Pancreas (tissue), 10 donors: ENCODE measurements around the gene GNPAT. TPM values are rescaled to one million over a fixed set of nuclear protein-coding genes. Genes with fewer than 3 reads are reported as not detected.

Experiments used
- ATAC-seq, 4 donors: fragments of 200-7000 bp; cut with Tn5 transposase; one replicate each; pipeline versions ENCODE4 v1.8.0 to v1.9.1; 2020; ENCODE audit warnings: mild to moderate bottlenecking in 4 of 4, moderate library complexity in 4 of 4
- DNase-seq, 6 donors: peaks; one replicate each; pipeline ENCODE4 v3.0.0-alpha.2; 2020
- FAIRE-seq: peaks from 2 replicates; lab custom pipeline; 2012; peaks lifted over from hg19 to GRCh38; lab: Jason Lieb, UNC
- H3K27ac ChIP-seq, 4 donors: fragments of 200-600 bp; sonication (generic); 1 replicate in 3 of 4; 2 replicates in 1 of 4; pipeline versions ENCODE4 v1.5.0 to v1.8.0; 2020
- H3K27me3 ChIP-seq, 4 donors: fragments of 200-600 bp; one replicate each; pipeline ENCODE4 v1.8.0; 2021
- H3K36me3 ChIP-seq, 3 donors: fragments of 200-600 bp; sonication (generic) in 1 of 3; one replicate each; pipeline versions ENCODE4 v1.5.0 to v1.8.0; 2020 to 2021
- H3K4me1 ChIP-seq, 3 donors: fragments of 200-600 bp; one replicate each; pipeline ENCODE4 v1.8.0; 2021
- H3K4me3 ChIP-seq, 4 donors: fragments of 200-600 bp; sonication (generic) in 2 of 4; one replicate each; pipeline versions ENCODE4 v1.5.0 to v1.8.0; 2020 to 2021
- H3K9me3 ChIP-seq, 4 donors: fragments of 200-600 bp; one replicate each; pipeline ENCODE4 v1.8.0; 2021
- CTCF ChIP-seq, 4 donors: fragments of 200-600 bp; sonication (generic) in 3 of 4; IDR thresholded peaks; one replicate each; pipeline versions ENCODE4 v1.5.0 to v1.8.0; 2021; ENCODE audit warnings: antibody characterized with exemption in 4 of 4
- WGBS, 2 donors: extraction: QIAGEN DNeasy Blood & Tissue Kit; methylation state at CpG; one replicate each; pipeline ENCODE4 v1.1.7; 2013; 5-methylcytosine and 5-hydroxymethylcytosine counted together
- intact Hi-C, 3 donors: fragments of 100-400 bp; cut with DNase I; formaldehyde crosslinking; loops; one replicate each; pipeline versions ENCODE4 v1.11.1 to v1.14.2; 2022
- polyA plus RNA-seq, 2 donors: library from polyadenylated mRNA; stranded (reverse); fragments of 200-250 nt; gene quantifications; one replicate each; pipeline ENCODE4 v1.2.3, GENCODE V29; 2013
- total RNA-seq, 6 donors: library from RNA; stranded (reverse); fragmentation: NEBNext Ultra II Directional in 4 of 6; extraction: Animal tissue kit (Norgen Biotek cat#: 25700) in 4 of 6; gene quantifications; one replicate each; pipeline versions ENCODE4 v1.2.1 to v1.2.4, GENCODE V29; 2021 to 2023
- donor health status: healthy with polysubstance abuse.
- donor health status: DM: no; HTN: no; CAD: no; lungs with moderate emphysema.
- donor health status: DM: no; HTN: no; CAD: no.
- donor health status: control.
- donor health status: control.
- donor health status: Bipolar disorder and iron deficiency.
- donor health status: DM: yes; HTN: yes; CAD: no.
- donor health status: DM: no; HTN: no; CAD: no.
- donor health status: DM: no; HTN: no; CAD: no.
- donor health status: DM: yes; HTN: yes; CAD: no.

Gene GNPAT
- total and polyA plus RNA-seq, 8 donors, result 17.4 to 34.4 (median 21.7) TPM

GRCh38 chr1:231232870-231233734, 7.9 kb upstream of the GNPAT start:
- peaks cover 0 to 6% (median 3%) of the 10 kb centered on the region in 3 donors for H3K36me3 ChIP-seq
- FAIRE-seq (no peak), ATAC-seq (no peak), DNase-seq (no peak)
- TF ChIP-seq CTCF (IDR thresholded peaks at IDR 0.05), result no peak
- WGBS, 2 donors, result 59% methylated on average over 14 of the region's 14 CpGs
- H3K4me1 ChIP-seq, result peaks cover 6 to 19% (median 14%) of the 10 kb centered on the region in 3 donors
- no peak overlapping the region for H3K4me3 ChIP-seq
- no peaks in the 10 kb centered on the region for H3K27me3 ChIP-seq
- peak overlapping the region; percentile 37 to 72 (median 65) for H3K27ac ChIP-seq
- H3K9me3 ChIP-seq, result no peaks in the 10 kb centered on the region
- intact Hi-C loops, result no loop called here

- Histone ChIP-seq H3K4me1 (peaks cover 6 to 19% (median 14%) of the 10 kb centered on the region in 3 donors), H3K36me3 (peaks cover 0 to 8% (median 6%) of the 10 kb centered on the region in 3 donors), H3K27me3 (no peaks in the 10 kb centered on the region), H3K9me3 (no peaks in the 10 kb centered on the region), H3K4me3 (no peak overlapping the region), H3K27ac (peak overlapping the region; percentile 37 to 72 (median 65))
- peak in 4 of 6 donors; percentile 46 to 76 (median 53) for DNase-seq
- TF ChIP-seq CTCF (IDR thresholded peaks at IDR 0.05), result no peak
- 12% methylated on average over 8 of the region's 8 CpGs for WGBS, 2 donors
- no peak for FAIRE-seq
- ATAC-seq, result peak; percentile 77 to 91 (median 85)
- intact Hi-C loops, result no loop called here
Observed at GRCh38 chr1:231233735-231234417, 7.1 kb upstream of the GNPAT start.

- no peak for TF ChIP-seq CTCF (IDR thresholded peaks at IDR 0.05)
- WGBS, 2 donors, result 15 to 23% methylated on average over 3 of the region's 3 CpGs
- H3K9me3 ChIP-seq, result no peaks in the 10 kb centered on the region
- DNase-seq (no peak), FAIRE-seq (no peak), ATAC-seq (peak in 3 of 4 donors; percentile 13 to 37 (median 18))
- H3K4me3 ChIP-seq, result no peak overlapping the region
- H3K36me3 ChIP-seq, result peaks cover 0 to 8% (median 6%) of the 10 kb centered on the region in 3 donors
- H3K27ac ChIP-seq, result peak overlapping the region; percentile 10 to 72 (median 46)
- H3K4me1 ChIP-seq, result peaks cover 6 to 21% (median 19%) of the 10 kb centered on the region in 3 donors
- H3K27me3 ChIP-seq, result no peaks in the 10 kb centered on the region
- intact Hi-C loops, result no loop called here
Observed at GRCh38 chr1:231234506-231234905, 6.5 kb upstream of the GNPAT start.

- intact Hi-C loops, result no loop called here
- peak overlapping the region in 2 of 4 donors; percentile 7 to 13 for H3K27ac ChIP-seq
- H3K36me3 ChIP-seq, result peaks cover 0 to 8% (median 6%) of the 10 kb centered on the region in 3 donors
- no peak overlapping the region for H3K4me3 ChIP-seq
- no peaks in the 10 kb centered on the region for H3K27me3 ChIP-seq
- H3K4me1 ChIP-seq, result peaks cover 12 to 28% (median 26%) of the 10 kb centered on the region in 3 donors
- no peaks in the 10 kb centered on the region for H3K9me3 ChIP-seq
- TF ChIP-seq CTCF (IDR thresholded peaks at IDR 0.05), result no peak
- WGBS, 2 donors, result 95 to 97% methylated on average over 3 of the region's 3 CpGs
- ATAC-seq (no peak), DNase-seq (no peak), FAIRE-seq (no peak)
Observed at GRCh38 chr1:231235526-231236207, 5.3 kb upstream of the GNPAT start.
